ENCODE measurements around the gene NMT1.
A peak's percentile ranks its signal among the peaks of the same experiment; 100 is the strongest.

The NMT1 gene

DNA sequence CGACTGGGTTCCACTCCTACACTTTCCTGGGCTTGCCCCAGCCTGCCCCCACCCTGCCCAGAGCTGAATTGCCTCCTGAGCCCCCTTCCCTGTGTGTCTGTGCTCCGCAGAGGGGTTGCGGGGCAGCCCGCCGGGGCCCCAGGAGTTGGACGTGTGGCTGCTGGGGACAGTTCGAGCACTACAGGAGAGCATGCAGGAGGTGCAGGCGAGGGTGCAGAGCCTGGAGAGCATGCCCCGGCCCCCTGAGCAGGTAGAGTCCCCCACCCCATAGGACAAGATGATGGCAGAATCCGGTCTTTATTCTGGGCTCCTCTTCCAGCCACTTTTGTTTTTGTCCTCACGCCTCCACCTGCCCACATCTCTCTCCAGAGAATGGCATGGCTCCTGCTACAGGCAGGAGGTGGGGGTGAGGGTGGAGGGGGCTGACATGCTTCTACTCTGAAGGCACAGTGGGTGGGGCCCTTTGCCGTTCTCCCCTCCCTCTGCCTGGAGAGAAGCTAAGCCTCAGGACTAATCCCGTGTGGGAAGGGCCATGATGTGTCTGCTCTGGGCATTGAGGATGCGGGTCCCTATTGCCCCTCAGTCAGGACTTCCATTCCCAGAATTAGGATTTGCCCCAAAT is 77.9 kb downstream of the NMT1 start:
- no peak for DNase-seq

DNA sequence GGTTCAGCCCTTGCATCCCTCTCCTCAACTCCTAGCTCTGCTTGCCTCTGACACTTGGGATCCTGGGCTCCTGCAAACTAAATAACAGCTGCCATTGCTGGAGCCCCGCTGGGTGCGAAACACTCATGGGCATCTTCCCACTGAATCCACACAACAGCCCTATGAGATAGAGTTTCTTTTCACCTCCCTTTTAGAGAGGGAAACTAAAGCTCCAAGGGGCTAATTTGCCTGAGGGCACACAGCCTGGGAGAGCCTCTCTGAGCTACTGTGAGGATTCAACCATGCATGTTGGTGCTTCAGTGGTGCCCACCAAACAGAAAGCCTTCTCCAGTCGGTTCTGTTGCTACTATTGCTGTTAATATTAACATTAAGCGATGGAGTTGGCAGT is 78.4 kb downstream of the NMT1 start:
- DNase-seq, result no peak

DNA sequence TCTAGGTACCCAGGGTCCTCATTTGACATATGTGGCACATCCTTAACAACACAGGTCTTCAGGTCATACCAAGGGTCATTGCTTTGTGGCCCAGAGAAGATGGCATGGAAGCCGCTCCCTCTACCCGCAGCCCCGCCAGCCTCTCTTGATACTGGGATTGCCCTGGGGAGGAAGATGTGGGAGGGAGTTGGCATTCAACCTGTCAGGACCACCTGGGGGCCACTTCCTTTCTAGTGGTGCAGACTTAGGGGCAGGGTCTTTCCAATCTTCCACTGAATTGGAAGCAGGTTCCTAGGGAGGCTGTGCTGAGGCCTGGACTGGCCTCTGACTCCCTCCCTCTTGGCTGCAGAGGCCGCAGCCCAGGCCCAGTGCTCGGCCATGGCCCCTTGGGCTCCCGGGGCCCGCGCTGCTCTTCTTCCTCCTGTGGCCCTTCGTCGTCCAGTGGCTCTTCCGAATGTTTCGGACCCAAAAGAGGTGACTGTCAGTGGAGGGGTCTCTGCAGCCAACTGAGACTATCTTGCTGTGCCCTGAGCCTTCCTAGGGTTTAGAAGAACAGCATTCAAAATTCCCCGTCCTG is 82.1 kb downstream of the NMT1 start:
- DNase-seq, result no peak

DNA sequence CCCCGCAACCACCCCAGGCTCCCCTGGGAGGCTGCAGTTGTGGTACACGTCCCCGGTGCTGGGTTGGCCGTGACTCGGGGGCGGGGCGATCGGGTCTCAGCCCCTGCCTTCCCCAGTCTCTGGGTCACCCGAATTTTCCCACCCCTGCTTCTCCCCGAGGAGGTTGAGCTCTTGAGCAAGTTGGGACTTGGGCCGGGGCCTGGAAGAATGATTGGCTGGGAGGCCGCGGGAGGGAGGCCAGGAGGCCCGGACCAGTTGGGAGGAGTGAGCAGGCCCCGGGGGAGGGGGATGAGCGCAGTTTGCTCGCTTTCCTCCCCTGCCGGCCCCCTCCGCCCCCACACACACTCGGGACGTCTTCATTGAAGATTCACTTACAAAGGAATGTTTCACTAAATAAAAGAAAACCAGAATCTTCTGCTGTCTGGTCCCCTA is 82.7 kb downstream of the NMT1 start:
- no peak for DNase-seq

DNA sequence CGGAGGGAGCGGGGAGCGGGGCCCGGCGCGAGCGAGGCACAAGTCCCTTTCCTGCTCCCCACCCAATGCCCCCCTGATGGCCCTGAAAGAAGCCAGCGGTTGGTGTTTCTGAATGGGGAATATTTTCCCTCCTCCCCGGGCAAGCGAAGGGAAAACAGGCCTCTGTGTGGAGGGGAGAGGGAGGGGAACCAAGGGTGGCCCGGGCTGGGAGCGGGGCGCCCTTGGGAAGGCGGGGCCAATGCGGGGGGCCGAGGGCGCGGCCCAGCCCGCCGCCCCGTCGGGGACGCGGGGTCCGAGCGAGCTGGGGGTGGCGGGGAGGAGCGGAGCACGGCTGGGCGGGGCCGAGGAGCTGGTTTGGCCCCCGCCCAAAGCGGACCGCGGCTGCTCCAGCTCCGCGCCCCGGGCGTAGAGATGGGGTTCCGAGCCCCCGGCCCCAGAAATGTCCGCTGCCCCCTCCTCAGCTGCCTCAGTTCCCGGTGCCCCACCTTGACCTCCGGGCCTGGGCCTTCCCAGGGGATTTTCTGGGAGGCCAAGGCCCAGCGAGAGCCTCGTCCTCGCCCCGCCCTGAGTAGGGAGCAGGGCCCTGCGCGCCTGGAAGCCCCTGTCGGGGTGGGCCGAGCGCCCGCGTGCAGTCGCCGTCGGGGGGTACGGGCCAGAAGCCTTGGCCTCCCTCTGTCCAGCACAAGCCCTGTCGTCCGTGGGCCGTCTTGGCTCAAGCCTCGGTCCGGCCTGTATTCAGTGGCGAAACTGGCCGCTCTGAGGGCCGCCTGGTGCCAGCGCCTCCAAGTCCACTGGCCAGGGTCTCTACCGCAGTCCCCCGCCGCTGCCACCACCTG is 83.3 kb downstream of the NMT1 start:
- no peak for DNase-seq

DNA sequence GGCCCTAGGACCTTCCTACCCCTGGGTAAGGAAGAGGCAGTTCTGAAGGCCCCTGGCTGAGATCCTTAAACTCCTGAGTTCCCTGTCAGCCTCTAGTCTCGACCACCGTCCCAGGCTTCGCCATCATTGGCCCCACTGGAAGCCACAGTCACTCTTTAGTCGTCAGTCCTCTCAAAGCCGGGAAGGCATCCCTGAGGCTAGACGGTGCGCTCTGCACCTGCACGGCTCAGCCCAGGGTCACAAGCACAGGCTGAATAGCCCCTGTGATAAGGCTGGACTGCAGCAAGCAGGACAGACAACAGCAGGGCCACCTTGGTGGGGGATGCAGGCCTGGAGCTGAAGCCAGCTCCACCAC is 83.9 kb downstream of the NMT1 start:
- DNase-seq, result no peak

DNA sequence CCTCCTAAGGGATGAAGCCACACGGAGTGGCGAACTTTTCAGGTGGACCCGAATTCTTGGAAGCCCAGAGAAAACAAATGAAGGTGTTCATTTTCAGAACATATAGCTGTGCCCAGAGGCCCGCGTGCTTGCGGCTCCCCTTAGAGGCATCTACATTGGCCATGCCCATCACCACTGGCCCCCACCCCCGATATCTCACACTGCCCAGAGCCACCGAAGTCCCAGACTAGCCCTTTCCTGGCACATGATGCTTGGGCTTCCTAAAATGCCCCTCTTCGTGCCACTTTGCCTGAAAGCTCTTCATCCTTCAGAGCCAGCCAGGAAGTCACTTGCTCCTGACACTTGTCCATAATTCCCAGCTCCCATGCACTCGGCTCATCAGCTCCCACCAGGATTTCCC is 85.0 kb downstream of the NMT1 start:
- no peak for DNase-seq

DNA sequence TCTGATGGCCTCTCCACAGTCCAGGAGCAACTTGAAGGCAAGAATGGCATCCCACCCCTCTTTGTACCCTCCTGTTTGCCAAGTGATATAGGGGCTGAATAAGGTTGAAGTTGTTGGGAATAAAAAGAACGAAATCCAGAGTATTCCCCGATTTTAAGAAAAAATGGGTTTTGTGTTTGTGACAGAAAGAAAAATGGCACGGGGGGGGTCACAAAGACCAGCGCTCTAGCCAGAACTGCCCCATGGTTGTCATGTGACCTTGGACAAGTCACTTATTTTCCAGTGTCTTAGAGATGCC is 85.4 kb downstream of the NMT1 start:
- no peak for DNase-seq

DNA sequence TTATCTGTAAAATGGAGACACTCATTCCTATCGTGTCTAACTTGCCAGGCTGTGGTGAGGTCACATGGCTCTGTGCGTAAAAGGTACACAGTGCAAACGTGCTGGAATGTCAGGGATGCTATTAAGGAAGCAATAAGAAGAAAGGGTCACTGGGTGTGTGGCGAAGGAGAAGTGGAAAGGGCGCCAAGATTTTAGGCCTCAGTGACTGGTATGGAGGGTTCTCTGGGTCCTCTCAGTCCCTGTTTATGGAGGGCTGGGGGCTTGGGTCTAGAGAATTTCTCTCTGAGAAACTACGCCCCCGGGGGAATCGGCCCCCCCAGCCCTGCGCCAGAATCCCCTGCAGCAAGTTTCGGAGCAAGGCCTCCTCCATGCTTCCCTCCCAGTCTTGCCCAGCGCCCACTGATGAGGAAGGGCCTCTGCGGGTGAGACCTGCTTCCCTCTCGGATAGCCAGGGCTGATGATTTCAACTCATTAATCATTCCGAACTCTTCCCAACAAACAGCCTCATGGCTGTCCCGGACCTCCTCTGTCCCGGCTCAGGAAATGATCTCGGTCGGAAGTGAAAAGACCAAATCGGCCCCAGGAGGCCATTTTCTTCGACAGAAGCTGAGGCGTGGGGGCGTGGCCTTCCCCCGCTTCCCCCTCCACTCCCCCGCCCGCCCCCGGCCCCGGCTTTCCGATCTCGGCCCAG is 85.9 kb downstream of the NMT1 start:
- DNase-seq, result peak; percentile 87

DNA sequence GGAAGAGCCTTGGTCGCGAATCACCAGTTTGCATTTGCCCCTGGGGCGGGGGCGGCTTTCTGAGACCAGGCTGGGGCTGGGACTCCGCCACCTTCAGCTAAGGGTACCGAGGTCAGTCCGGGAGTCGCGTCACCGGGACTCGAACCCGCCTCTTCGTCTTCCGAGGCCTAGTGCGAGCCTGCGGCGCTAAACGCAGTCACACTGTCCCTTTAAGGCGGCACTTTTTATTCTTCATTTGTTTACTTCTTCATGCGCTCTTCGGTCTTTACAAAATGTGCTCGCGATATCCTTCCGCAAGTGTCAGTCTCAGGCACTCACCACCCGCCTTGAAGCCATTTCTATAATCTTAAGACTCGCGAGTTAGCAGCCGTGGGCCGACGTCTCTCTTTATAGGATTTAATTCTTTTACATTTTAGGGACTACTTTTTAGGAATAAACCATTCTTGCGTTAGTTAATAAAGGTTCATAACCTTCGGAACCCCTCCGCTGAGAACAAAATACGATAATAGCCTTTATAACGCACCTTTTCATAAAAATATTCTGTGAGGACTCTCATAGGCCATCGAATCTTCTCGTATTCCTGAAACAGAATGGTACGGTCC is 86.6 kb downstream of the NMT1 start:
- peak; percentile 95 for DNase-seq

DNA sequence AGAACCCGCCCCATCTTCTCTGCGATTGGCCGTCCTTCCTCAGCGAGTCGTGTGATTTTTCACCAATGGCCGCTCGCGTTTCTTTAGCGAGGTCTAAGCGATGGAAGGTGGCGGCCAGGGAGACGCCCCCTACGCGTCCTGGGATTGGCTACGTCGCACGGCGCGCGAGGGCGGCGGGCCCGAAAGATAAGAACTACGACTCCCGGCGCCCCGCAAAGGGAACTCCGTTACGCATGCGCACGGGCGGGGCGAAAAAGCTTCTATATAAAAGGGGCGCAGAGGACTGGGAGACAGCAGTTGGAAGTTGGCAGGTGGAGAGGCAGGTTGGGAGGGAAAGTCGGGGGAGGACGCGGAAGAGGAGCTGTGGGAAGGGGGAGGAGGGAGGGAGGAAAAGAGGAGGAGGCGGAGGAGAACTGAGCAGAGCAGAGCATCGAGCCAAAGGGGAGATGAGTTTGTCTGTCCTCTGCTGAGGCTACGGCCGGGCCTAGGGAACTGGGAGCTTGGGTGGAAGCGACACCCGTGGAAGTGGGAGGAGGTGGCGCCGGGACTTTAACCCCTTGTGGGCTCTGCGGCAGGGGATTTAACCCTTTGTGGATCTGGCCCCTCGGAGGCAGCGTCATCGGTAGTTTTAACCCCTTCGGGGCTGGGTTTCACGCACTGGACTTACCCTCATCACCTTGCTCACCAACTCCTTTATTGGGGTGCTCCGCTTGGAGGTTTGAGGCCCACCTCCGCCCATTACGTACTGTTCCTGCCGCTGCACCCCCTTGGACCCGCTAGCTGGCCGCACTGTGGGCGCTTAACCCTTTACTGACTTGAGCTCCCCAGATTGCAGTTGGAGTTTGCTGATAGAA is 87.3 kb downstream of the NMT1 start, which contains the start of gene HEXIM1:
HEXIM1 (plus strand) TSS at position 293 of the 854 bp plus-strand sequence. CDS start 716 bp downstream, outside the sequence.
- peak; percentile 99 for DNase-seq

DNA sequence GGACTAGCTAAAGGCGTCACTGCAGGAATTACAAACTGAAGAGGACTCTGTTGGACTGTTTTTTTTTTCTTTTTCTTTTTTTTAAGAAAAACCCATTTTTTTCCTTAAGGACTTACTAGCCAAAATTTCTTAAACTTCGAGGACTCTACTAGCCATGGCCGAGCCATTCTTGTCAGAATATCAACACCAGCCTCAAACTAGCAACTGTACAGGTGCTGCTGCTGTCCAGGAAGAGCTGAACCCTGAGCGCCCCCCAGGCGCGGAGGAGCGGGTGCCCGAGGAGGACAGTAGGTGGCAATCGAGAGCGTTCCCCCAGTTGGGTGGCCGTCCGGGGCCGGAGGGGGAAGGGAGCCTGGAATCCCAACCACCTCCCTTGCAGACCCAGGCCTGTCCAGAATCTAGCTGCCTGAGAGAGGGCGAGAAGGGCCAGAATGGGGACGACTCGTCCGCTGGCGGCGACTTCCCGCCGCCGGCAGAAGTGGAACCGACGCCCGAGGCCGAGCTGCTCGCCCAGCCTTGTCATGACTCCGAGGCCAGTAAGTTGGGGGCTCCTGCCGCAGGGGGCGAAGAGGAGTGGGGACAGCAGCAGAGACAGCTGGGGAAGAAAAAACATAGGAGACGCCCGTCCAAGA is 88.0 kb downstream of the NMT1 start:
- DNase-seq, result peak; percentile 67

DNA sequence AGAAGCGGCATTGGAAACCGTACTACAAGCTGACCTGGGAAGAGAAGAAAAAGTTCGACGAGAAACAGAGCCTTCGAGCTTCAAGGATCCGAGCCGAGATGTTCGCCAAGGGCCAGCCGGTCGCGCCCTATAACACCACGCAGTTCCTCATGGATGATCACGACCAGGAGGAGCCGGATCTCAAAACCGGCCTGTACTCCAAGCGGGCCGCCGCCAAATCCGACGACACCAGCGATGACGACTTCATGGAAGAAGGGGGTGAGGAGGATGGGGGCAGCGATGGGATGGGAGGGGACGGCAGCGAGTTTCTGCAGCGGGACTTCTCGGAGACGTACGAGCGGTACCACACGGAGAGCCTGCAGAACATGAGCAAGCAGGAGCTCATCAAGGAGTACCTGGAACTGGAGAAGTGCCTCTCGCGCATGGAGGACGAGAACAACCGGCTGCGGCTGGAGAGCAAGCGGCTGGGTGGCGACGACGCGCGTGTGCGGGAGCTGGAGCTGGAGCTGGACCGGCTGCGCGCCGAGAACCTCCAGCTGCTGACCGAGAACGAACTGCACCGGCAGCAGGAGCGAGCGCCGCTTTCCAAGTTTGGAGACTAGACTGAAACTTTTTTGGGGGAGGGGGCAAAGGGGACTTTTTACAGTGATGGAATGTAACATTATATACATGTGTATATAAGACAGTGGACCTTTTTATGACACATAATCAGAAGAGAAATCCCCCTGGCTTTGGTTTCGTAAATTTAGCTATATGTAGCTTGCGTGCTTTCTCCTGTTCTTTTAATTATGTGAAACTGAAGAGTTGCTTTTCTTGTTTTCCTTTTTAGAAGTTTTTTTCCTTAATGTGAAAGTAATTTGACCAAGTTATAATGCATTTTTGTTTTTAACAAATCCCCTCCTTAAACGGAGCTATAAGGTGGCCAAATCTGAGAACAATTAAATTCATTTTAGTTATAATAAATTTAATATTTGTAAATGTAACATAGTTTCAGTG is 88.8 kb downstream of the NMT1 start:
- DNase-seq, result peak; percentile 58

DNA sequence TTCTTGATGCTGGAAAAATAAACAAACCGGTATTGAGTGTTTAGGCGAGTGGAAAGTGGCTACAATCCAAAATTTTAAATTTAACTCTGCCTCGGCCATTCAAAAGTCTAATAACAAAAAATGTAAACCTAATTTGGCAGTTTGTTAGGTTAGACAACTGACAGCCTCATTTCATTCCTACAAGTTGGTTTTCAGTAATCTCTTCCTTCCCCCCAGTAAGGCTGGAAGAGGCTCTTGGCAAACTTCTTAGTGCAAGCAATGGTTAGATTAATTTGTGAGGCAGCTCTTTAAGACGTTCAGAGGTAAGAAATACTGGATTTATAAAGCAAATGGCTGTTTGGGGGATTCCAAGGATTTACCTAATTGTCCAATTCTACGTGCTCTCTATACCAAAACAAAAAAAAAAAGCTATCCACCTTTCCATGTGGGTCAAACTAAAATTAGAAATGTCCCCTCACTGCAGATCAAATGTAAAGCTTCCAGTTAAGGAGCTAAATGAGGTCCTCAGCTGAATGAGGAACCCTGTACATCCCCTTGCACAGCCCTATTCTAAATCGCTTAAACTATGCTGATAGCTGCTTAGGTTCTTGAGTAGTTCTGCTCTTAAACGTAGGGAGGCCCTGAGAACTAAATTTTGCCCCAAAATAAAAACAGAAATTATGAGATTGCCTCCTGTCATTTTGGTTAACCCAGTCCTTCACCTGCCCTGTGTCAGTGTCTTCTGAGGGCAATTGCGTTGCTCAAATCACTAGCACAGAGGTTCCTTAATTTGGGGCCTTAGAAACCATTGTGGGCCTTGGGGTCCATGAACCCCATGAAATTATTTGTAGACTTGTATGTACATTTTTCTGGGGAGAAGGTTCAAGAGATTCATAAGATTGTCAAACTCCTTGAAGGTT is 90.0 kb downstream of the NMT1 start:
- peak; percentile 67 for DNase-seq

DNA sequence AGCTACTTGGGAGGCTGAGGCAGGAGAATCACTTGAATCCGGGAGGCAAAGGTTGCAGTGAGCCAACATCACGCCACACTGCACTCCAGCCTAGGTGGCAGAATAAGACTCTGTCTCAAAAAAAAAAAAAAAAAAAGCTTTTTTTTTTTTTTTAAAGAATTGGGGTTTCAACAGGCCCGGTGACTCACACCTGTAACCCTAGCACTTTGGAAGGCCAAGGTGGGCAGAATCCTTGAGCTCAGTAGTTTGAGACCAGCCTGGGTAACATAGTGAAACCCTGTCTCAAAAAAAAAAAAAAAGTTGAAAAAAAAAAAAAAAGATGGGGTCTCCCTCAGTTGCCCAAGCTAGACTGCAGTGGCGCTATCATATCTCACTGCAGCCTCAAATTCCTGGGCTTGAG is 93.9 kb downstream of the NMT1 start:
- no peak for DNase-seq

DNA sequence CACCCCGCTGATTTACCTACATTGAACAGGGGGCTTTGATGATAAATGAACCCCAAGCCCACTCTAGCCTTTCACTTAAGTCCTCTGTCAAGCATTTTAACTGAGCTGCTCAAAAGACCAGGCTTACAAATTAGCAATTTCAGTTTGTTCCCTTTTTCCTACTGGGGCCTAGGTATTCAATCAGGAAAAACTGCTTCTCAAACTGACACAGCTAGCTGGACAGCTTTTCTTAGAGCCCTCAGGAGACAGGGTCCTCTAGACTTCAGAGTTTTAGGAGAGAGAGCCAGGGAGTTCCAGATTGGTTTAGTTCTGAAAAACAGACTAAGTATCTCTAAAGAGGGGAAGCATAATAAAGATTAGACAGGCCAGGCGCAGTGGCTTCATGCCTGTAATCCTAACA is 94.4 kb downstream of the NMT1 start:
- DNase-seq, result peak; percentile 6

DNA sequence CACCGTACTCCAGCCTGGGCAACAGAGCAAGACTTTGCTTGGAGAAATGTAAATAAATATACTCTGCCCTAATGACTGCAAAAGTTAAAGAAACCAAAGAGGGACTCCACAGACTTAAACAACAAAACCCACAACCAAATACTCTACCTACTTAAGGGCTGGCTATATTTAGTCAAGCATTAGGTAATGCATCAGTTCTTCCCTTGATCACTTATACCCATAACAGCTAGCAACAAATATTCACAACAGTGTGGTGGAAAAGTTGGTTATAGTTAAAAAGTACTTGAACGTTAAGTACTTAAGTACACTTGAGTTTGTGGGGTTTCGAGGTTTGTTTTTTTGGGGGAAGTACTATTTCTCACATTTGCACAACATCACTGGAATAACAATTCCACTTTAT is 95.1 kb downstream of the NMT1 start:
- peak; percentile 25 for DNase-seq

Data from DMS79 treated with DMSO at 0.1 percent for 48 hours (cell line).